Measurements from ENCODE around the gene SCGB1A1. TPM values are rescaled to one million over a fixed set of nuclear protein-coding genes. Genes with fewer than 3 reads are reported as not detected.
"Not testable (repeated sequence)": the region's sequence is repeated elsewhere in the genome, so short reads cannot be mapped to it uniquely, and the experiment has no call there.

The SCGB1A1 gene, protein sequence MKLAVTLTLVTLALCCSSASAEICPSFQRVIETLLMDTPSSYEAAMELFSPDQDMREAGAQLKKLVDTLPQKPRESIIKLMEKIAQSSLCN
- not detected in 2 replicates for total RNA-seq (2014; rRNA removed; shearing (Covaris generic))

DNA sequence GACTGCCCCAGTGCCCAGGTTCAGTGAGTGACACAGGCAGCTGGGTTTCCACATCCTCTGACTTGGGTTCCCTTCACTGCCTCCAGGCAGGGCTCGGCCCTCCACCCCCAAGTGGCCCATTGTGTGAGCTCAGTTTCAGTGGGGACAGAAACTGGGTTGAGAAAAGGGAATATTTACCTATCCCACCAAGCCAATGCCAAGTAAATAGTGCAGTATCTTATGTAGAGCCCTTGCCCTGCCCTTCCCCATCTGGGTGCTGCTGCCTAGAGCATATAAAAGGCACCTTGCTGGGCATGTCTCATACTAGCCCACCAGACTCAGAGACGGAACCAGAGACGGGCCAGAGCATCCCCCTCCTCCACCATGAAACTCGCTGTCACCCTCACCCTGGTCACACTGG lies at the start of gene SCGB1A1:
SCGB1A1 (plus strand) TSS at position 301 of the 400 bp plus-strand sequence; CDS start at position 364, 63 bp downstream.
- DNase-seq (ENCODE audit: low read depth): no peak

- no peak for DNase-seq (ENCODE audit: low read depth)
These were observed 47.9 kb upstream of the SCGB1A1 start for GRCh38 chr11:62370743-62371440.

DNA sequence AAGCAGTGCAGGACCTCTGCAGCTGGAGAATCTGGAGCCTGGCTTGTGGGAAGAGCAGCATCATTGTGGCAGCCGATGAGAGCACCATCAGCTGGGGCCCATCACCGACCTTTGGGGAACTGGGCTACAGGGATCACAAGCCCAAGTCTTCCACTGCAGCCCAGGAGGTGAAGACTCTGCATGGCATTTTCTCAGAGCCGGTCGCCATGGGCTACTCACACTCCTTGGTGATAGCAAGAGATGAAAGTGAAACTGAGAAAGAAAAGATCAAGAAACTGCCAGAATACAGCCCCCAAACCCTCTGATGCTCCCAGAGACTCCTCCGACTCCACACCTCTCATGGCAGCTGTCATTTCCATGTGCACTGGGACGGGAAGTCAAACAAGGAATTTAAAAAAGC lies 46.0 kb upstream of the SCGB1A1 start:
- no peak for DNase-seq (ENCODE audit: low read depth)

GRCh38 chr11:62373464-62374119 lies 45.2 kb upstream of the SCGB1A1 start:
- no peak for DNase-seq (ENCODE audit: low read depth)

GRCh38 chr11:62374801-62375200 lies 44.0 kb upstream of the SCGB1A1 start:
- DNase-seq (ENCODE audit: low read depth): no peak

DNA sequence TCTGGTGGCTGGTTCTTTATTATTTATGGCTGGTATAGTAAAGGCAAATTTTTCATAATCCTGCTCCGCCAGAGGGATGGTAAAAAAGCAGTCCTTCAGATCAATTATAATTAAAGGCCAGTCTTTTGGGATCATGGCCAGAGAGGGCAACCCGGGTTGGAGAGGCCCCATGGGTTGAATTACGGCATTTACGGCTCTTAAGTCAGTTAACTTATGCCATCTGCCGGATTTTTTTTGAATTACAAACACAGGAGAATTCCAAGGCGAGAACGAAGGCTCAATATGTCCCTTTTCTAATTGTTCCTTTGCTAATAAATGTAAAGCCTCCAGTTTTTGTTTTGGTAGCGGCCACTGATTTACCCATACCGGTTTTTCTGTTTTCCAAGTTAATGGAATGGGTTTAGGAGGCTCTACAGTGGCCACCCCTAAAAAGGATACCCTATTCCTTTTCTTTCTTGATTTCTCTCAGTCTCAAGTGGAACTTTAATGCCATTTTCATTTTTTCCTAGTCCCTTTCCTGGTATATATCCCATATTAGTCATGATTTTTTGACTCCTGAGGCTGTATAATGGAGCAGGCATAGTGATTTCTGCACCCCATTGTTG lies 40.3 kb upstream of the SCGB1A1 start:
- DNase-seq (ENCODE audit: low read depth): peak; percentile 57

- not testable (repeated sequence) for DNase-seq (ENCODE audit: low read depth)
These were observed 39.2 kb upstream of the SCGB1A1 start for GRCh38 chr11:62379586-62379985.

DNA sequence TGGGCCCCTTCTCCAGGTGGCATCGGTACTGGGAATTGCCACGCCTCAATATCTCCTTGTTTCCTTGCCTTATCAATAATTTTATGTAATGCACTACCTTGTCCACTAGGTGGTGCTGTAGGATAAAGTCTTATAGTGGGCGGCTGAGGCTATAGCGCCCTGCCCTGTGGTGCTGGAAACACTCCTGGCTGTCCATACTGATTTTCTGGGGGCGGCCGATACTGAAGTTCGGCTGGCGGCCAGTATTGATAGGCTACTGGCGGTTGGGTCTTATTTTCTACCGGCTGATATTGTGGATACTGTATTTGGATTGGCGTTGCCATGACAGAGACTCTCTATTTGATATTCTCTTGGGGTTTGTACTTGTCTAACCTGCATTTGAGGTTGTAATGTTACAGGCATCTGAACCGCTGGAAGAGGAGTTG lies 38.0 kb upstream of the SCGB1A1 start:
- peak; percentile 69 for DNase-seq (ENCODE audit: low read depth)

DNA sequence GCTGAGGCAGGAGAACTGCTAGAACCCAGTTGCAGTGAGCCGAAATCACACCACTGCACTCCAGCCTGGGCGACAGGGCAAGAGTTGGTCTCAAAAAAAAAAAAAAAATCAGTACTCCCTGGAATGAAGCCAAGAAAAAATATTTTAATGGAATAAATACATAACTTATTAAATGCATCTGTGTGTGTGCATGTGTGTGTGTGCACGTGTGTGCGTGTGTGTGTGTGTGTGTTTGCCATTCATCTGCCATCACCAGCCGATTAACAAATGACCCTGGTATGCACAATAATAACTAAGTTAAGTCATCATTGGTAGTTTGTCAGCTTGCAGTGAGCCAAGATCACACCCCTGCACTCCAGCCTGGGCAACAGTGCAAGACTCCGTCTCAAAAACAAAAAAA lies 35.0 kb upstream of the SCGB1A1 start:
- DNase-seq (ENCODE audit: low read depth): no peak

GRCh38 chr11:62386083-62386482 lies 32.8 kb upstream of the SCGB1A1 start:
- DNase-seq (ENCODE audit: low read depth): not testable (repeated sequence)

- DNase-seq (ENCODE audit: low read depth): no peak
These were observed 31.5 kb upstream of the SCGB1A1 start for GRCh38 chr11:62387381-62387780.

DNA sequence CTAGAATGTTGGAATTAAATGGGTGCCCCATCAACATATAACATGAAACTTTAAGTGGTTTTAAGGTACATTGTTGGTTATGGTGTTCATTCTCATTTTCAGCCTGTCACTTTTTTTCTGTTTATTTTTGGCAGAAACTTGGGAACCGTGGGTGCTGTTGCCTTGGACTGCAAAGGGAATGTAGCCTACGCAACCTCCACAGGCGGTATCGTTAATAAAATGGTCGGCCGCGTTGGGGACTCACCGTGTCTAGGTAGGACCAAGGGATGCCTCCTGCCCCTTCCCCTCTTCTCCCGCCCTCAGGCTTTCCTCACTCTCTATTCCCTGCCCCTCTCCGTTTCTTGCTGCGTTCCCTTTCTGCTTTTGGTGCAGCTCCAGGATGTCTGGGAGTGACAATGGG lies 29.8 kb upstream of the SCGB1A1 start:
- no peak for DNase-seq (ENCODE audit: low read depth)

GRCh38 chr11:62390237-62390636 lies 28.6 kb upstream of the SCGB1A1 start:
- DNase-seq (ENCODE audit: low read depth): no peak

GRCh38 chr11:62390722-62391121 lies 28.1 kb upstream of the SCGB1A1 start:
- no peak for DNase-seq (ENCODE audit: low read depth)

DNA sequence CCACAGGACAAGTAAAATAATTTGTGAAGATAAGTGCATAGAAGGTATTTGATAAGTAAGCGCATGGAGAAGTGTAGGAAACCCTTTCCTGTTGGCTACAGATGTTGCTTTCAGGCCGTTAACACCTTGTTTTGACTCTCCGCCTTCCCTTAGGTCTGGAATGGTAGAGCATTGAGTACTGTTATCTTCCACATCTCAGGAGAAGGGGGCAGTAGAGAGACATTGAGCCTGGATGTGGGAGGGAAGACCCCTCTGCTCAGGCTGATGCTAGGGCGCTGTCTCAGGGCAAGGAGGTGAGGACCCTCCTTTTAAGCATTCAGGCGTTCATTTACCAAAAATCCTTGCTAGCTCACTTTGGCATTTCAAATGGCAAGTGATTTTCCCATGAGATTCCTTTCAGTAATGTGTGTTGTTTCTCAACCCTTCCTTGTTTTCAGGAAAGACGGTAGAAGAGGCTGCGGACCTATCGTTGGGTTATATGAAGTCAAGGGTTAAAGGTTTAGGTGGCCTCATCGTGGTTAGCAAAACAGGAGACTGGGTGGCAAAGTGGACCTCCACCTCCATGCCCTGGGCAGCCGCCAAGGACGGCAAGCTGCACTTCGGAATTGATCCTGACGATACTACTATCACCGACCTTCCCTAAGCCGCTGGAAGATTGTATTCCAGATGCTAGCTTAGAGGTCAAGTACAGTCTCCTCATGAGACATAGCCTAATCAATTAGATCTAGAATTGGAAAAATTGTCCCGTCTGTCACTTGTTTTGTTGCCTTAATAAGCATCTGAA lies 27.0 kb upstream of the SCGB1A1 start:
- no peak for DNase-seq (ENCODE audit: low read depth)

DNA sequence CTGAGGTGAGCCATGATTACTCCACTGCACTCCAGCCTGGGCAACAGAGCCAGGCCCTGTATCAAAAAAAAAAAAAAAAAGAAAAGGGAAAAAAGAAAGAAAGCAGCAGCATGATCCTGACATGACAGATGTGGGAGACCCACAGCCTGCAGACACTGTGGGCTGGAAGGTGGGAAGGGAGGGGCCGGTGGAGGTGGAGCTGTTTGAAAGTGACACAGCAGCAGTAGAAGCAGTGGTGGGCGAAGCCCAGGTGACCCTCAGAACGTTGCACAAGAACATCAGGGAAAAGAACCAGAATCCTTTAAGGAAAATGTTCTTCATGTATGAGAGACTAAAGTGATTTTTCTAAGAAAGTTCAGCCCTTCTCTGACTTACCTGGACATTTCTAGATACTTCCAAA lies 26.3 kb upstream of the SCGB1A1 start:
- no peak for DNase-seq (ENCODE audit: low read depth)

DNA sequence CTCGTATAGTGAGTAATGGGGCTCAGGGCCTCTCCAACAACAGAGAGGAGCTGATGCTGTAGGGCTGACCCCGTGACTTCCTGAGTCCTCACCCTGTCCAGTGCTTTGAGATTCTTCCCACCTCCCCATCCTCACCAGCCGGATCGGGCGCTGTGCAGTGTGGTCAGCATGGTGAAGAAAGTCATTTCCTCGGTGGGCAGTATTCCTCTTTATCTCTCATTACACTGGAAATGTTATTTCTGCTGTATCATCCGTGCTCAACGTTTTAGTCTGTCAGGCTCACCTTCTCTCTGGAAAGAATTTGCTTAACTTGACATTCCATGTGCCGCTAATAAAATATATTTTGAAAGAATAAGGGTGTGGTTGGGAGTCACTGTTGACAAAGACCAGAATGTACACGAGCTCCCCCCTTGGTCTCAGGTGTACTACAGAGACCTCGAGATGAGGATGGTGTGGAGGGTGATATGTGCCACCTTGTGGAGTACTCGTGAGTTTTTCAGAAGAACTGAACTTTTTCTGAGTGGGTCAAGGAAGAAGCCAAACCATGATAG lies 25.7 kb upstream of the SCGB1A1 start:
- DNase-seq (ENCODE audit: low read depth): peak; percentile 13

- DNase-seq (ENCODE audit: low read depth): no peak
These were observed 25.1 kb upstream of the SCGB1A1 start for GRCh38 chr11:62393735-62394134.

GRCh38 chr11:62394825-62395538 lies 23.9 kb upstream of the SCGB1A1 start:
- DNase-seq (ENCODE audit: low read depth): peak; percentile 81

- DNase-seq (ENCODE audit: low read depth): no peak
These were observed 22.8 kb upstream of the SCGB1A1 start for GRCh38 chr11:62395885-62396551.

All from RPMI7951 (cell line).